Glomerular visceral epithelial cell (primary cell): ENCODE measurements around the gene RHEX.
A peak's percentile ranks its signal among the peaks of the same experiment; 100 is the strongest.

Experiments
- DNase-seq: peaks from one replicate; pipeline ENCODE4 v3.0.0-alpha.2; 2016; ENCODE audit errors: extremely low spot score

Gene RHEX

GRCh38 chr1:206052919-206053610 lies at the start of gene RHEX:
Gene RHEX (plus strand): TSS chr1:206053173. CDS start chr1:206097829, 44,656 bp downstream.
- DNase-seq: peak; percentile 94

- DNase-seq: no peak
Measured at GRCh38 chr1:206003854-206004800, 48.8 kb upstream of the RHEX start.

- DNase-seq: no peak
Measured at GRCh38 chr1:206004826-206005225, 48.1 kb upstream of the RHEX start.

- no peak for DNase-seq
Measured at GRCh38 chr1:206005234-206005633, 47.7 kb upstream of the RHEX start.

- no peak for DNase-seq
Measured at GRCh38 chr1:206005778-206006180, 47.2 kb upstream of the RHEX start.

GRCh38 chr1:206006946-206007345 lies 46.0 kb upstream of the RHEX start:
- no peak for DNase-seq

- DNase-seq: no peak
Measured at GRCh38 chr1:206010060-206010459, 42.9 kb upstream of the RHEX start.

- no peak for DNase-seq
Measured at GRCh38 chr1:206011057-206011456, 41.9 kb upstream of the RHEX start.

- DNase-seq: no peak
Measured at GRCh38 chr1:206012086-206012859, 40.7 kb upstream of the RHEX start.

GRCh38 chr1:206013026-206013795 lies 39.8 kb upstream of the RHEX start:
- DNase-seq: no peak

GRCh38 chr1:206014601-206015000 lies 38.4 kb upstream of the RHEX start:
- no peak for DNase-seq

- no peak for DNase-seq
Measured at GRCh38 chr1:206015071-206015470, 37.9 kb upstream of the RHEX start.

- DNase-seq: no peak
Measured at GRCh38 chr1:206020393-206021007, 32.5 kb upstream of the RHEX start.

- no peak for DNase-seq
Measured at GRCh38 chr1:206021008-206021625, 31.9 kb upstream of the RHEX start.

- peak; percentile 29 for DNase-seq
Measured at GRCh38 chr1:206021626-206022365, 31.2 kb upstream of the RHEX start.

GRCh38 chr1:206022766-206023165 lies 30.2 kb upstream of the RHEX start:
- DNase-seq: no peak

GRCh38 chr1:206023695-206024094 lies 29.3 kb upstream of the RHEX start, which contains the start of gene CTSE:
Gene CTSE (minus strand): TSS chr1:206023895. CDS start chr1:206023791, 104 bp downstream.
- no peak for DNase-seq

GRCh38 chr1:206025283-206025820 lies 27.6 kb upstream of the RHEX start:
- DNase-seq: no peak

GRCh38 chr1:206029484-206029883 lies 23.5 kb upstream of the RHEX start:
- DNase-seq: peak; percentile 24
